ELR (cell line): ENCODE measurements around the gene BACE2.
"Not testable (repeated sequence)": the region's sequence is repeated elsewhere in the genome, so short reads cannot be mapped to it uniquely, and the experiment has no call there.

ENCODE experiments used
- DNase-seq: peaks from one replicate; pipeline ENCODE4 v3.0.0-alpha.2; 2015; ENCODE audit warnings: low read depth

Gene BACE2

GRCh38 chr21:41215856-41216408 is 48.0 kb downstream of the BACE2 start:
- no peak for DNase-seq

- DNase-seq = no peak
Observed at GRCh38 chr21:41216486-41216885, 48.5 kb downstream of the BACE2 start.

- DNase-seq = no peak
Observed at GRCh38 chr21:41217671-41218385, 49.9 kb downstream of the BACE2 start.

GRCh38 chr21:41219498-41220207 is 51.7 kb downstream of the BACE2 start:
- no peak for DNase-seq

GRCh38 chr21:41220208-41220733 is 52.3 kb downstream of the BACE2 start:
- no peak for DNase-seq

GRCh38 chr21:41222247-41223068 is 54.5 kb downstream of the BACE2 start:
- DNase-seq = no peak

- no peak for DNase-seq
Observed at GRCh38 chr21:41226853-41227252, 58.9 kb downstream of the BACE2 start.

GRCh38 chr21:41227357-41228005 is 59.5 kb downstream of the BACE2 start:
- DNase-seq = no peak

- no peak for DNase-seq
Observed at GRCh38 chr21:41228006-41228370, 60.0 kb downstream of the BACE2 start.

- DNase-seq = no peak
Observed at GRCh38 chr21:41228492-41228891, 60.5 kb downstream of the BACE2 start.

GRCh38 chr21:41228958-41229357 is 61.0 kb downstream of the BACE2 start:
- DNase-seq = no peak

- DNase-seq = no peak
Observed at GRCh38 chr21:41229509-41230248, 61.7 kb downstream of the BACE2 start.

GRCh38 chr21:41230497-41230896 is 62.5 kb downstream of the BACE2 start:
- DNase-seq = no peak

GRCh38 chr21:41231060-41231459 is 63.1 kb downstream of the BACE2 start:
- no peak for DNase-seq

- no peak for DNase-seq
Observed at GRCh38 chr21:41232013-41232412, 64.1 kb downstream of the BACE2 start.

GRCh38 chr21:41233916-41234315 is 66.0 kb downstream of the BACE2 start:
- no peak for DNase-seq

- DNase-seq = no peak
Observed at GRCh38 chr21:41234569-41234968, 66.6 kb downstream of the BACE2 start.

- no peak for DNase-seq
Observed at GRCh38 chr21:41235201-41235600, 67.2 kb downstream of the BACE2 start.

GRCh38 chr21:41236352-41236973 is 68.5 kb downstream of the BACE2 start:
- DNase-seq = no peak

GRCh38 chr21:41238081-41238796 is 70.3 kb downstream of the BACE2 start:
- DNase-seq = not testable (repeated sequence)
